Measurements from ENCODE around the gene CDK14. TPM values are rescaled to one million over a fixed set of nuclear protein-coding genes. Genes with fewer than 3 reads are reported as not detected.
"Not testable (repeated sequence)": the region's sequence is repeated elsewhere in the genome, so short reads cannot be mapped to it uniquely, and the experiment has no call there.

The CDK14 gene
- polyA plus RNA-seq, 1 donor, result 9.7 TPM

- no peak overlapping the region for H3K4me3 ChIP-seq (ENCODE audit: low read length)
- no CpG with 5 or more reads among the region's 3 CpGs for WGBS (ENCODE audit: insufficient coverage, low lambda C conversion rate)
- no peaks in the 10 kb centered on the region for H3K9me3 ChIP-seq (ENCODE audit: control insufficient read depth, low read depth, low read length)
- H3K27ac ChIP-seq (ENCODE audit: low read length), result no peak overlapping the region
- no peak for DNase-seq
- H3K27me3 ChIP-seq (ENCODE audit: control insufficient read depth, insufficient read depth, low read length), result no peaks in the 10 kb centered on the region
- no peaks in the 10 kb centered on the region for H3K4me1 ChIP-seq (ENCODE audit: control insufficient read depth, insufficient read depth, low read length)
- no peaks in the 10 kb centered on the region for H3K36me3 ChIP-seq (ENCODE audit: control insufficient read depth, insufficient read depth, low read length)
These were observed 29.9 kb downstream of the CDK14 start for GRCh38 chr7:90626013-90626412.

- Histone ChIP-seq H3K27me3 (ENCODE audit: control insufficient read depth, insufficient read depth, low read length) (no peaks in the 10 kb centered on the region), H3K9me3 (ENCODE audit: control insufficient read depth, low read depth, low read length) (no peaks in the 10 kb centered on the region), H3K4me1 (ENCODE audit: control insufficient read depth, insufficient read depth, low read length) (no peaks in the 10 kb centered on the region), H3K36me3 (ENCODE audit: control insufficient read depth, insufficient read depth, low read length) (no peaks in the 10 kb centered on the region), H3K4me3 (ENCODE audit: low read length) (no peak overlapping the region), H3K27ac (ENCODE audit: low read length) (no peak overlapping the region)
- peak; percentile 12 to 21 for DNase-seq
- 100% methylated on average over 3 of the region's 6 CpGs for WGBS (ENCODE audit: insufficient coverage, low lambda C conversion rate)
These were observed 33.3 kb downstream of the CDK14 start for GRCh38 chr7:90629297-90629918.

GRCh38 chr7:90631502-90631901, 35.4 kb downstream of the CDK14 start:
- no CpG with 5 or more reads among the region's 3 CpGs for WGBS (ENCODE audit: insufficient coverage, low lambda C conversion rate)
- H3K27me3 ChIP-seq (ENCODE audit: control insufficient read depth, insufficient read depth, low read length), result no peaks in the 10 kb centered on the region

GRCh38 chr7:90639683-90640082, 43.6 kb downstream of the CDK14 start:
- no CpG with 5 or more reads among the region's 17 CpGs for WGBS (ENCODE audit: insufficient coverage, low lambda C conversion rate)
- H3K36me3 ChIP-seq (ENCODE audit: control insufficient read depth, insufficient read depth, low read length); H3K27me3 ChIP-seq (ENCODE audit: control insufficient read depth, insufficient read depth, low read length); H3K4me1 ChIP-seq (ENCODE audit: control insufficient read depth, insufficient read depth, low read length); H3K9me3 ChIP-seq (ENCODE audit: control insufficient read depth, low read depth, low read length); DNase-seq; H3K4me3 ChIP-seq (ENCODE audit: low read length); H3K27ac ChIP-seq (ENCODE audit: low read length): not testable (repeated sequence)

More at GRCh38 chr7:90631502-90631901, 35.4 kb downstream of the CDK14 start:
- Histone ChIP-seq H3K4me1 (ENCODE audit: control insufficient read depth, insufficient read depth, low read length) (no peaks in the 10 kb centered on the region), H3K4me3 (ENCODE audit: low read length) (no peak overlapping the region), H3K9me3 (ENCODE audit: control insufficient read depth, low read depth, low read length) (no peaks in the 10 kb centered on the region), H3K27ac (ENCODE audit: low read length) (no peak overlapping the region), H3K36me3 (ENCODE audit: control insufficient read depth, insufficient read depth, low read length) (no peaks in the 10 kb centered on the region)
- DNase-seq, result no peak

- Histone ChIP-seq H3K27ac (ENCODE audit: low read length) (no peak overlapping the region), H3K36me3 (ENCODE audit: control insufficient read depth, insufficient read depth, low read length) (no peaks in the 10 kb centered on the region), H3K4me3 (ENCODE audit: low read length) (no peak overlapping the region), H3K9me3 (ENCODE audit: control insufficient read depth, low read depth, low read length) (peaks cover 4% of the 10 kb centered on the region), H3K4me1 (ENCODE audit: control insufficient read depth, insufficient read depth, low read length) (no peaks in the 10 kb centered on the region), H3K27me3 (ENCODE audit: control insufficient read depth, insufficient read depth, low read length) (no peaks in the 10 kb centered on the region)
- DNase-seq, result no peak
- 86% methylated on average over 1 of the region's 4 CpGs for WGBS (ENCODE audit: insufficient coverage, low lambda C conversion rate)
These were observed 46.9 kb downstream of the CDK14 start for GRCh38 chr7:90642978-90643377.

- Histone ChIP-seq H3K36me3 (ENCODE audit: control insufficient read depth, insufficient read depth, low read length) (no peaks in the 10 kb centered on the region), H3K4me1 (ENCODE audit: control insufficient read depth, insufficient read depth, low read length) (no peaks in the 10 kb centered on the region), H3K9me3 (ENCODE audit: control insufficient read depth, low read depth, low read length) (no peaks in the 10 kb centered on the region), H3K27ac (ENCODE audit: low read length) (no peak overlapping the region), H3K27me3 (ENCODE audit: control insufficient read depth, insufficient read depth, low read length) (no peaks in the 10 kb centered on the region), H3K4me3 (ENCODE audit: low read length) (no peak overlapping the region)
- DNase-seq, result no peak
- no CpG with 5 or more reads among the region's 1 CpG for WGBS (ENCODE audit: insufficient coverage, low lambda C conversion rate)
These were observed 49.7 kb downstream of the CDK14 start for GRCh38 chr7:90645784-90646183.

GRCh38 chr7:90648107-90648506, 52.0 kb downstream of the CDK14 start:
- no CpG with 5 or more reads among the region's 2 CpGs for WGBS (ENCODE audit: insufficient coverage, low lambda C conversion rate)
- no peak overlapping the region for H3K4me3 ChIP-seq (ENCODE audit: low read length)
- H3K9me3 ChIP-seq (ENCODE audit: control insufficient read depth, low read depth, low read length), result no peaks in the 10 kb centered on the region
- H3K27me3 ChIP-seq (ENCODE audit: control insufficient read depth, insufficient read depth, low read length), result no peaks in the 10 kb centered on the region
- H3K27ac ChIP-seq (ENCODE audit: low read length), result no peak overlapping the region
- no peak for DNase-seq
- H3K36me3 ChIP-seq (ENCODE audit: control insufficient read depth, insufficient read depth, low read length), result no peaks in the 10 kb centered on the region
- no peaks in the 10 kb centered on the region for H3K4me1 ChIP-seq (ENCODE audit: control insufficient read depth, insufficient read depth, low read length)

GRCh38 chr7:90648834-90649233, 52.7 kb downstream of the CDK14 start:
- Histone ChIP-seq H3K27ac (ENCODE audit: low read length) (no peak overlapping the region), H3K4me1 (ENCODE audit: control insufficient read depth, insufficient read depth, low read length) (no peaks in the 10 kb centered on the region), H3K27me3 (ENCODE audit: control insufficient read depth, insufficient read depth, low read length) (no peaks in the 10 kb centered on the region), H3K9me3 (ENCODE audit: control insufficient read depth, low read depth, low read length) (no peaks in the 10 kb centered on the region), H3K36me3 (ENCODE audit: control insufficient read depth, insufficient read depth, low read length) (no peaks in the 10 kb centered on the region), H3K4me3 (ENCODE audit: low read length) (no peak overlapping the region)
- no peak for DNase-seq

GRCh38 chr7:90654718-90655427, 58.8 kb downstream of the CDK14 start:
- peaks cover 2% of the 10 kb centered on the region for H3K9me3 ChIP-seq (ENCODE audit: control insufficient read depth, low read depth, low read length)
- no peaks in the 10 kb centered on the region for H3K36me3 ChIP-seq (ENCODE audit: control insufficient read depth, insufficient read depth, low read length)
- 90% methylated on average over 1 of the region's 4 CpGs for WGBS (ENCODE audit: insufficient coverage, low lambda C conversion rate)
- no peaks in the 10 kb centered on the region for H3K4me1 ChIP-seq (ENCODE audit: control insufficient read depth, insufficient read depth, low read length)
- no peaks in the 10 kb centered on the region for H3K27me3 ChIP-seq (ENCODE audit: control insufficient read depth, insufficient read depth, low read length)
- no peak for DNase-seq
- no peak overlapping the region for H3K27ac ChIP-seq (ENCODE audit: low read length)
- H3K4me3 ChIP-seq (ENCODE audit: low read length), result no peak overlapping the region

GRCh38 chr7:90655566-90655965, 59.4 kb downstream of the CDK14 start:
- no CpG with 5 or more reads among the region's 2 CpGs for WGBS (ENCODE audit: insufficient coverage, low lambda C conversion rate)
- no peak for DNase-seq

GRCh38 chr7:90657481-90657880, 61.4 kb downstream of the CDK14 start:
- H3K9me3 ChIP-seq (ENCODE audit: control insufficient read depth, low read depth, low read length), result peaks cover 2% of the 10 kb centered on the region
- H3K4me1 ChIP-seq (ENCODE audit: control insufficient read depth, insufficient read depth, low read length), result no peaks in the 10 kb centered on the region
- no peak overlapping the region for H3K4me3 ChIP-seq (ENCODE audit: low read length)
- no peaks in the 10 kb centered on the region for H3K27me3 ChIP-seq (ENCODE audit: control insufficient read depth, insufficient read depth, low read length)
- no peaks in the 10 kb centered on the region for H3K36me3 ChIP-seq (ENCODE audit: control insufficient read depth, insufficient read depth, low read length)
- no CpG with 5 or more reads among the region's 1 CpG for WGBS (ENCODE audit: insufficient coverage, low lambda C conversion rate)
- DNase-seq, result no peak
- no peak overlapping the region for H3K27ac ChIP-seq (ENCODE audit: low read length)

More at GRCh38 chr7:90655566-90655965, 59.4 kb downstream of the CDK14 start:
- no peaks in the 10 kb centered on the region for H3K27me3 ChIP-seq (ENCODE audit: control insufficient read depth, insufficient read depth, low read length)
- no peak overlapping the region for H3K4me3 ChIP-seq (ENCODE audit: low read length)
- H3K27ac ChIP-seq (ENCODE audit: low read length), result no peak overlapping the region
- H3K9me3 ChIP-seq (ENCODE audit: control insufficient read depth, low read depth, low read length), result peaks cover 2% of the 10 kb centered on the region
- no peaks in the 10 kb centered on the region for H3K36me3 ChIP-seq (ENCODE audit: control insufficient read depth, insufficient read depth, low read length)
- H3K4me1 ChIP-seq (ENCODE audit: control insufficient read depth, insufficient read depth, low read length), result no peaks in the 10 kb centered on the region

Data from large intestine (tissue), 3 donors.